ENCODE results near the gene CHGA. TPM values are rescaled to one million over a fixed set of nuclear protein-coding genes. Genes with fewer than 3 reads are reported as not detected.

CHGA gene
- total and polyA plus RNA-seq, 2 of the 8 experiments (the other 6 are each of a cell fraction or from before 2014, with no cell fraction given): 17.5 to 28.2 TPM

GRCh38 chr14:92886337-92886736, 36.6 kb upstream of the CHGA start (continued):
- TF ChIP-seq CHD7 (IDR thresholded peaks at IDR 0.05; ENCODE audit: insufficient replicate concordance, low read length) (no peak), ASH2L (IDR thresholded peaks at IDR 0.05; ENCODE audit: low read length) (no peak), HDAC2 (IDR thresholded peaks at IDR 0.05; ENCODE audit: borderline replicate concordance in 1 of 2, low read depth in 2 of 2, low read length in 2 of 2) (no peak), USF2 (IDR thresholded peaks at IDR 0.05; ENCODE audit: low read length) (no peak), YY1 (IDR thresholded peaks at IDR 0.05; ENCODE audit: low read depth, low read length) (no peak), CREB1 (IDR thresholded peaks at IDR 0.05) (no peak)

Data from H1 (cell line).